GM12874 (cell line): ENCODE measurements around the gene TEPSIN.

Experiments
- TF ChIP-seq, protein P1 (sequence below): IDR thresholded peaks from 2 replicates; pipeline ENCODE4 v1.5.1; 2011; ENCODE audit warnings: low read depth, mild to moderate bottlenecking, control low read depth, low read length, moderate library complexity; ENCODE audit not compliant: insufficient read depth

The TEPSIN gene

DNA sequence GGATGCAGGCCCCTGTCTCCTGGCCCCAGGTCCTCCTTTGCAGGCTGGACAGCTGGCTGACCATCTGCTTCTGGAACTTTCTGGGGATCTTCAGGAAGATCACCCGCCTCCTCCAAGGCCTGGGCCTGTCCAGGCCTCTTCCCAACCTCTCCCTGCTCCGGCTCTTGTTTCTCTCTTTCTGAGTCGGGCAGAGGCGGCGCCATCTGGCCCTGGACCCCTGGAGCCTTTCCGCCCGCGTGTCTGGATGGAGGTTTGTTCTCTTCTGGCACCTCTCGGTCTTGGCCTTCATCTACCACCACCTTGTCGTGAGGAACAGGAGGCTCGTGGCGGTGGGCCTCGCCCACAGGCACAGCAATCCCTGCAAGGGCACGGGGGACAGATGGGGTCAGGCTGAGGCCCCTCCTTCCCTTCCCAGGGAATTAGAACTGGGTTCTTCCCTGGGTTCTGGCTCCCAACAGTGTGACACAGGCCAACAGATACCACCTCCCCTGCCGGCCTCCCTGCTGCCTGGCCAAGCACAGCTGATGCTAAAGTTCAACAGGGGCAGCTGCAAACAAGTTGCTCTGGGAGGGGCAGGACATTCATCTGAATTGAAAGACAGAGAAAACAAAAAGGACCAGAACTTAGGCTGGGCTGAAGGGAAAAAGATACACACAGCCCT is 13.6 kb upstream of the TEPSIN start:
- TF ChIP-seq, protein P1, sequence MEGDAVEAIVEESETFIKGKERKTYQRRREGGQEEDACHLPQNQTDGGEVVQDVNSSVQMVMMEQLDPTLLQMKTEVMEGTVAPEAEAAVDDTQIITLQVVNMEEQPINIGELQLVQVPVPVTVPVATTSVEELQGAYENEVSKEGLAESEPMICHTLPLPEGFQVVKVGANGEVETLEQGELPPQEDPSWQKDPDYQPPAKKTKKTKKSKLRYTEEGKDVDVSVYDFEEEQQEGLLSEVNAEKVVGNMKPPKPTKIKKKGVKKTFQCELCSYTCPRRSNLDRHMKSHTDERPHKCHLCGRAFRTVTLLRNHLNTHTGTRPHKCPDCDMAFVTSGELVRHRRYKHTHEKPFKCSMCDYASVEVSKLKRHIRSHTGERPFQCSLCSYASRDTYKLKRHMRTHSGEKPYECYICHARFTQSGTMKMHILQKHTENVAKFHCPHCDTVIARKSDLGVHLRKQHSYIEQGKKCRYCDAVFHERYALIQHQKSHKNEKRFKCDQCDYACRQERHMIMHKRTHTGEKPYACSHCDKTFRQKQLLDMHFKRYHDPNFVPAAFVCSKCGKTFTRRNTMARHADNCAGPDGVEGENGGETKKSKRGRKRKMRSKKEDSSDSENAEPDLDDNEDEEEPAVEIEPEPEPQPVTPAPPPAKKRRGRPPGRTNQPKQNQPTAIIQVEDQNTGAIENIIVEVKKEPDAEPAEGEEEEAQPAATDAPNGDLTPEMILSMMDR = no peak

DNA sequence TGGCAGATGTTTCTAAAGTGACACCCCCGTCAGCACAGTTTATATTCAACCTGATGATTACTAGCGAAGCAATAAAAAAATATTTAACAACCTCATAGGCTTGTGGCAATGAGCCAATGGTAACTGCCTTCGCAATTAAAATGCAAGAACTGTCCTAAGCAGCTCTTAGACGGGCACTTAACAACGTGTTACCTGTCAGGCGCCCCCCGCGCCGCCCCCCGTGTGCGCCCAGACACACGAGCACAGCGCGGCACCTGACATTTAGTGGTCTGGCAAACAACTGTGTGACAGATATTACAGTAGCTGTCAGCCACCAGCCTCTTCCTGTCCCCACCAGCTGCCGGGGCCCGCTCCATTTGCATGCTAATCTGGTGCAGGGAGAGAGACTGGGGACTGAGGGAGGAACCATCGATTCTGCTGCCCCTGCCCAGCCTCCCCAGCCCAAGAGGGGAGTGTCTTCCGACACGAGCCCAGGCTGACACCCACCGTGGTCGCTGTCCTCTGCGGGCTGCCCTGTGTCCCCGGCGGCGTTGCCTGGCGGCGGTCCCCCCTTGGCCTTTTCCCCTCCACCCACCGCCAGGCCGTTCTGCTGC is 12.9 kb upstream of the TEPSIN start:
- TF ChIP-seq, protein P1 = no peak

DNA sequence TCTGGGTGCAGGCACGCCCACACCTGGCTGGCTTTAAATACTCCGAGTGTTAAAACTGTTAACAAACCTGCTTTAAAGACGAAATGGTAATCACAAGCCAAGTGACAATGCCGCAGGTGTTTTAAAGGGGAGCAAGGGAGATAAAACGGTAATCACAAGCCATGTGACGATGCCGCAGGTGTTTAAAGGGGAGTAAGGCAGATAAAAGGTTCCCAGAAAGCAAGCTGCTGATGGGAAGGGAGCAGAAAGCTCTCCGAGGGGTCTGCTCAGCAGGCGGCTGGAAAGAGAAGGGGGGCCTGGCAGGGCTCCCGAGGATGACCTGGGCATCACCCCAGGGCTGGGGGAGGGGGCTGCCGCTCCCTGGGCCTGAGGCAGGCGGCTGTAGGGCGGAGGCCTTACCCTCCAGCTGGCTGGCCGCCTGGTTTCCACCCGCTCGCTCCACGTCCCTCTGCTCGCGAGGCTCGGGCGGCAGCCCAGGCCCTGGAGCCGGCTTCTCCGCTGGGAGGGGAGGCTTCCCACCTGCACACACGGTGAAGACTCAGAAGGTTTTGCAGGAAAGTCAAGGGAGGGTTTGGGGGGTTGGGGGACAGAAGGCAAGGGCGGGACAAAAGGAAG is 12.3 kb upstream of the TEPSIN start:
- TF ChIP-seq, protein P1 = no peak

DNA sequence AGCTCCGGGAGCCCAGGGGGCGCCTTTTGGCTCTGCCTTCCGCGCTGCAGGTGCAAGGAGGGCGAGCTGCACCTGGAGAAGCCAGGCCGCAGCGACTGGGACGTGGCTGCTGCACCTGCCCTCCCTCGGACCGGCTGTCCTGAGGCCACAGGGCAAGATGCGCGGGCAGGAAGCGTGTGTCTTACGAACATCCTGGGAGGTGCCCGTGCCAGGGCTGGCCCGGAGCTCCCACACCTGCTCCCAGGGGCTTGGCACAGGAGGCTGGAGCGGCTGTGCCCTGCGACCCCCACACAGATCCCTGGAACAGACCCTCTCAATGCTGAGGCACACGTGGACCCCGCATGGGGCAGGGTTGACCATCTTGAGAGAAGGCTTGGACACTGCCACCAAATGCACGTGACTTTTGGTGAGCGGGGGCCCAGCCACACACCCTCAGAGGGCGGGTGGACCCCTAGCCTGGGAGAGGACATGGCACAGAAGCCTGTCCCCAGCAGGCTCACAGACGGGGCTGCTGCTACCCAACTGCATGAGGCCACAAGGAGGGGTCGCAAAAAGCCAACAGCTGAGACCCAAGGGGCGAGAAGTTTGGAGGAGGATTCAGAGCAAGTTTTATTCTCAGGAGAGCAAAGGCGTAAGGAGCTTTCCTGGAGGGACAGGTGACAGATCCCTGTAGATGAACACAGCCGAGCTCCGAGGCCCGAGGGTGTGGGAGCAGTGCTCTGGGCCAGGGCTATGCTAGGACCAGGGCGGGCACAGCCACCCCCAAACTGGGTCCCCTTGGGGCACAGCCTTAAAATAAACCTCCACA is 11.6 kb upstream of the TEPSIN start:
- TF ChIP-seq, protein P1 = no peak

DNA sequence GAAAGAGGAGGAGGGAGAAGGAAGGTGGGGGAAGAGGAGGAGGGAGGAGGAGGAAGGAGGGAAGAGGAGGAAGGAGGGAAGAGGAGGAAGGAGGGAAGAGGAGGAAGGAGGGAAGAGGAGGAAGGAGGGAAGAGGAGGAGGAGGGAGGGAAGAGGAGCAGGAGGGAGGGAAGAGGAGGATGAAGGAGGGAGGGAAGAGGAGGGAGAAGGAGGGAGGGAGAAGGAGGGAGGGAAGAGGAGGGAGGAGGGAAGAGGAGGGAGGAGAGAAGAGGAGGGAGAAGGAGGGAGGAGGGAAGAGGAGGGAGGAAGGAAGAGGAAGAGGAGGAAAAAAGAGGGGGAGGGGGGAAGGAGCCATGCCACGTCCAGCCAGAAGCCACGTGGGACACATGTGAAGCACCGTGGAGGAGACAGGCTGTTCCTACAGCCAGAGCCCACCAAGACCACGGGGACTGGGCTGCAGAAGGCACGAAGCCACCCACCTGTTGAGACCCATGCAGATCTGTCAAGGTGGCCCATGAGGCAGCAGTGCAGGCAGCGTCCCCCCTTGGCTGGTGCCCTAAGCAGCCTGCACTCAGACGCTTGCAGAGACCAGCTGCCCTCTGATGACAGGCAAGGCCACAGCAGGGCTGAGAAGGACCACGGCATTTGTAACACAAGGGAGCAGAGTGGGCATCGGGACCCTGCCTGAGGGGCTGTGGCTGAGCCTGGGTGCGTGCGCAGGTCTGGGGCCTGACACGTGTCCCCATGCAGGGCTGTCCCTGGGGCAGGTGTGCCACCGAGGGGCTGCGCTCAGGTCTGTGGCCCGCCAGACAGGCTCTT is 10.6 kb upstream of the TEPSIN start:
- TF ChIP-seq, protein P1 = no peak

DNA sequence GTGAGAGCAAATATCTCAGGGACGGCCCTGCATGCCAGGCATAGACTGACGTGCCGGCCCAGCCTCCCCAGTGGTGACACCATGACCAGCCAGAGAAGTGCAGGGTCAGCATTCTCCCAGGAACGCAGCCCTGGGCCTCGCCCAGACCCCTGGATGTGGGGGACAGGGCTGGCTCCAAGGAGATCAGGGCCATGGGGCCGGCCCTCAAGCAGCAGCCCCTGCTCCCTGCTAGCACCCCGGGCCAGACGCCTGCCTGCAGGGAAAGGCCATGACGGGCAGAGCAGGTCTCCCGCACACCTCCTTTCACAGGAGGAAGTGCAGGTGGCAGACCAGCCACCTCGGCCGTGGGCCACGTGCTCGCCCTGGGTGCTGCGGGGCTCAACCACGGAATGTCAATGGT is 9.8 kb upstream of the TEPSIN start:
- TF ChIP-seq, protein P1 = no peak
